ENCODE data around the gene CPPED1.

The CPPED1 gene

DNA sequence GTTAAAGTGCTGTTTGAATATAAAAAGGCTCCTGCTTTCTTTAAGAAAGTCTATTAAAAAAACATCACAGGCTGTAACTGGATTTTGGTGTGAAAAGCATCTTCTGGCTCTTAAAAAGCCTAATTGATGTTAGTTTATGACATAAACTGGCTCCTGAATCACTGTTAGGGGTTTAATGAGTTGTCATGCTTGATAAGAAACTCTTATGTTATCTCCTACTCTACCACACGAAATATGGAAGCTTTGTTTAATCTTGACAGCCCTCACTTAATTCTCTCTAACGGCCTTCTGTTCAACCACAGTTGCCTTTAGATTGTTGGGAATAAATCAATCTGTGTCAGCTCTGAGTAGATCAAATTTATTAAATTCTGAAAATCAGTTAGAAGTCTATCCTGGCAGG lies 51.5 kb downstream of the CPPED1 start:
- TF ChIP-seq, protein P1, sequence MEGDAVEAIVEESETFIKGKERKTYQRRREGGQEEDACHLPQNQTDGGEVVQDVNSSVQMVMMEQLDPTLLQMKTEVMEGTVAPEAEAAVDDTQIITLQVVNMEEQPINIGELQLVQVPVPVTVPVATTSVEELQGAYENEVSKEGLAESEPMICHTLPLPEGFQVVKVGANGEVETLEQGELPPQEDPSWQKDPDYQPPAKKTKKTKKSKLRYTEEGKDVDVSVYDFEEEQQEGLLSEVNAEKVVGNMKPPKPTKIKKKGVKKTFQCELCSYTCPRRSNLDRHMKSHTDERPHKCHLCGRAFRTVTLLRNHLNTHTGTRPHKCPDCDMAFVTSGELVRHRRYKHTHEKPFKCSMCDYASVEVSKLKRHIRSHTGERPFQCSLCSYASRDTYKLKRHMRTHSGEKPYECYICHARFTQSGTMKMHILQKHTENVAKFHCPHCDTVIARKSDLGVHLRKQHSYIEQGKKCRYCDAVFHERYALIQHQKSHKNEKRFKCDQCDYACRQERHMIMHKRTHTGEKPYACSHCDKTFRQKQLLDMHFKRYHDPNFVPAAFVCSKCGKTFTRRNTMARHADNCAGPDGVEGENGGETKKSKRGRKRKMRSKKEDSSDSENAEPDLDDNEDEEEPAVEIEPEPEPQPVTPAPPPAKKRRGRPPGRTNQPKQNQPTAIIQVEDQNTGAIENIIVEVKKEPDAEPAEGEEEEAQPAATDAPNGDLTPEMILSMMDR (IDR thresholded peaks at IDR 0.05): no peak
- no peak for TF ChIP-seq ZFX (IDR thresholded peaks at IDR 0.05; ENCODE audit: borderline replicate concordance)
- H3K27ac ChIP-seq: no peak overlapping the region

DNA sequence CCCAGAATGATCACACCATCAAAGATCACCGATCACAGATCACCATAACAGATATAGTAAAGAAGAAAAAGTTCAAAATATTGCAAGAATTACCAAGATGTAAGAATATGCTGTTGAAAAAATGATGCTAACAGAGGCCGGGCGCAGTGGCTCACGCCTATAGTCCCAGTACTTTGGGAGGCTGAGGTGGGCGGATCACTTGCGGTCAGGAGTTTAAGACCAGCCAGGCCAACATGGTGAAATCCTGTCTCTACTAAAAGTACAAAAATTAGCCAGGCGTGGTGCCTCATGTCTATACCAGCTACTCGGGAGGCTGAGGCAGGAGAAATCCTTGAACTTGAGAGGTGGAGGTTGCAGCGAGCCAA lies 53.2 kb downstream of the CPPED1 start:
- H3K27ac ChIP-seq: no peak overlapping the region
- TF ChIP-seq ZFX (IDR thresholded peaks at IDR 0.05; ENCODE audit: borderline replicate concordance): no peak
- TF ChIP-seq, protein P1 (IDR thresholded peaks at IDR 0.05): no peak

DNA sequence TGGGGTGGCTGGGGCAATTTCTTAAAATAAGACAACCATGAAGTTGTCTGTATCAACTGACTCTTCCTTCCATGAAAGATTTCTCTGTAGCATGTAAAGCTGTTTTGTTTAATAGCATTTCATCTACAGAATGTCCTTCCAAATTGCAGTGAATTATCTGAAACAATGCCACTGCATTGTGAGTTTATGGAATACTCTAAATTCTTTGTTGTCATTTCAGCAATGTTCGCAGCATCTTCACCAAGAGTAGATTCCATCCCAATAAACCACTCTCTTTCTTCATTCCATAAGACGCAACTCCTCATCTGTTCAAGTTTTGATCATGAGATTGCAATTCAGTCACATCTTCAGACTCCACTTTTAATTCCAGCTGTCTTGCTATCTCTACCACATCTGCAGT lies 54.6 kb downstream of the CPPED1 start:
- no peak overlapping the region for H3K27ac ChIP-seq
- no peak for TF ChIP-seq ZFX (IDR thresholded peaks at IDR 0.05; ENCODE audit: borderline replicate concordance)
- TF ChIP-seq, protein P1 (IDR thresholded peaks at IDR 0.05): no peak

DNA sequence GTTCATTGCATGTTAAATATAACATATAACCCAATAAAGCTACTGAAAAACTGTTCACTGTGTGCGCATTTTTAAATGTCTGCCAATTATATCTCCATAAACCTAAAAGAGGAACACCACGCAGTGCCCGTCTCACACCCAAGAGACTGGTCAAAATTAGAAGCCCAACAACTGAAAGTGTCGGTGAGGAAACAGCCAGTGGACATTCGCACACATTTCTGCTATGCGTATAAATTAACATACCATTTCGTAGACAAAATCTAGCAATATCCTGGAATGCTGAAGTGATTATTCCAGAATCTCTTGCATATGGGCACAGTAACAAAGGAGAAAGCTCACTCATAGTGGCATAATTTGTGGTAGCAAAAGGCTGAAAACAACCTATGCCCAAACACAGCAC lies 55.9 kb downstream of the CPPED1 start:
- H3K27ac ChIP-seq: no peak overlapping the region
- TF ChIP-seq ZFX (IDR thresholded peaks at IDR 0.05; ENCODE audit: borderline replicate concordance): no peak
- TF ChIP-seq, protein P1 (IDR thresholded peaks at IDR 0.05): no peak

DNA sequence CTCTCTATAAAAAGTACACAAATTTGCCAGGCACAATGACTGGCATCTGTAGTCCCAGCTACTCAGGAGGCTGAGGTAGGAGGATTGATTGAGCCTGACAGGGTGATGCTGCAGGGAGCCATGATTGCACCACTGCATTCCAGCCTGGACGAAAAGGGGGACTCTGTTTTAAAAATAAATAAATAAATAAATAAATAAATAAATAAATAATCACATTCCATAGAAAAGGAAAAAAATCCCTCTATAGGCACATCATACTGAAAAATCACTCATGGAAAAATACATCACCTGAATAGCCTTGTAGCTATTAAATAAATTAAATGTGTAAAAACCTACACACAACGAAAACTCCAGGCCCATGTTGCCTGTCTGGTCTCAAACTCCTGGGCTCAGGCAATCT lies 56.4 kb downstream of the CPPED1 start:
- H3K27ac ChIP-seq: no peak overlapping the region
- TF ChIP-seq, protein P1 (IDR thresholded peaks at IDR 0.05): no peak
- no peak for TF ChIP-seq ZFX (IDR thresholded peaks at IDR 0.05; ENCODE audit: borderline replicate concordance)

DNA sequence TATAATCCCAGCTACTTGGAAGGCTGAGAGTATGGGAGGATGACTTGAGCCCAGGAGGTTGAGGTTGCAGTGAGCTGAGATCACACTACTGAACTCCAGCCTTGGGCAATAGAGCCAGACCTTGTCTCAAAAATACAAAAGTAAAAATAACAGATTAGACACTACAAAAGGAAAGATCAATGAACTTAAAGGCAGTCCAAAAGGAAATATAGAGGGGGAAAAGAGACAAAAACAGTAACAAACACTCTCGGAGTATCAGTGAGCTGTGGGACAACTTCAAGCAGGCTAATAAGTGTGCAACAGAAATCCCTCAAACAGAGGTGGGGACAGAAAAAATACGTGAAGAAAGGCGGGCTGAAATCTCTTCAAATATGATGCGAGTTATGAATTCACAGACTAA lies 58.8 kb downstream of the CPPED1 start:
- no peak overlapping the region for H3K27ac ChIP-seq
- TF ChIP-seq ZFX (IDR thresholded peaks at IDR 0.05; ENCODE audit: borderline replicate concordance): no peak
- TF ChIP-seq, protein P1 (IDR thresholded peaks at IDR 0.05): no peak

DNA sequence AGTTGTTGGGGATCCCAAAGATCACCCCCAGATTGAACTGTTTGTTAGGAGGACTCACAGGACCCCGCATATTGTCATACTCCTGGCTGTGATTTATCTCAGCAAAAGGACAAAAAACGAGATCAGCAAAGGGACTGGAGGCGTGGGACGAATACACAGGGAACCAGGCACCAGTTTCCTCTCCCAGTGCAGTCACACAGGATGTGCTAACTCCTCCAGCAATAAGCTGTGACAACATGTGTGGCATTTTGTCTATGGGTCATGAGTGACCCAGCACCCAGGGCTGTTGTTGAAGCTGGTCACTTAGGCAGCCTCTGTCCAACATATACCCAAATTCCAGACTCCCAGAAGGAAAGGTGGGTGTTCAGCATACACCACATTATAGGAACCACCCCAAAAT lies 60.9 kb downstream of the CPPED1 start:
- TF ChIP-seq, protein P1 (IDR thresholded peaks at IDR 0.05): no peak
- TF ChIP-seq ZFX (IDR thresholded peaks at IDR 0.05; ENCODE audit: borderline replicate concordance): no peak
- H3K27ac ChIP-seq: no peak overlapping the region
